ENCODE results near the gene F2.

GRCh38 chr11:46679241-46680163 lies 39.5 kb upstream of the F2 start:
- TF ChIP-seq ZNF260 (CRISPR knock-in tag; IDR thresholded peaks at IDR 0.05; ENCODE audit: borderline replicate concordance, low read depth) (no peak), ESRRA (CRISPR knock-in tag; IDR thresholded peaks at IDR 0.05; ENCODE audit: low read depth) (no peak), SMYD3 (CRISPR knock-in tag; IDR thresholded peaks at IDR 0.05) (no peak), GATAD2A (CRISPR knock-in tag; IDR thresholded peaks at IDR 0.05) (no peak), ZNF703 (CRISPR knock-in tag; IDR thresholded peaks at IDR 0.05; ENCODE audit: borderline replicate concordance) (no peak), ZNF800 (CRISPR knock-in tag; IDR thresholded peaks at IDR 0.05) (no peak), CTCF (CRISPR knock-in tag; IDR thresholded peaks at IDR 0.05) (no peak), PBX2 (CRISPR knock-in tag; IDR thresholded peaks at IDR 0.05) (no peak), ELF1 (CRISPR knock-in tag; IDR thresholded peaks at IDR 0.05) (no peak), JUN (CRISPR knock-in tag; IDR thresholded peaks at IDR 0.05) (no peak)
